G401 (cell line): ENCODE data around the gene PCK1. TPM values are rescaled to one million over a fixed set of nuclear protein-coding genes. Genes with fewer than 3 reads are reported as not detected.

Source experiments
- DNase-seq: peaks from one replicate; pipeline ENCODE4 v3.0.0-alpha.2; 2015; ENCODE audit warnings: low spot score
- in situ Hi-C: cut with HindIII; loops from 2 replicates; pipeline ENCODE4 v1.10.0; 2016; ENCODE audit warnings: low sequenced_read_pairs, mixed read lengths
- total RNA-seq: library from RNA; depleted of rRNA; stranded (reverse); fragments of >200 nt; shearing (Covaris generic); gene quantifications from 2 replicates; pipeline ENCODE4 v1.2.3, GENCODE V29; 2014

Gene PCK1
- total RNA-seq, 1 experiment from 2014 or later = not detected

- no peak for DNase-seq
- in situ Hi-C loops = no loop called here
These were observed 28.8 kb upstream of the PCK1 start for GRCh38 chr20:57532104-57532503.

- in situ Hi-C loops = no loop called here
- no peak for DNase-seq
These were observed 25.6 kb upstream of the PCK1 start for GRCh38 chr20:57535297-57535696.

- in situ Hi-C loops = no loop called here
- no peak for DNase-seq
These were observed 24.7 kb upstream of the PCK1 start for GRCh38 chr20:57536120-57536708.

- in situ Hi-C loops = no loop called here
- no peak for DNase-seq
These were observed 23.9 kb upstream of the PCK1 start for GRCh38 chr20:57536771-57537724.

GRCh38 chr20:57537822-57538221 is 23.1 kb upstream of the PCK1 start:
- DNase-seq = no peak
- in situ Hi-C loops = no loop called here

GRCh38 chr20:57539889-57540288 is 21.0 kb upstream of the PCK1 start:
- in situ Hi-C loops = no loop called here
- no peak for DNase-seq

- peak; percentile 6 for DNase-seq
- in situ Hi-C loops = no loop called here
These were observed 19.9 kb upstream of the PCK1 start for GRCh38 chr20:57540890-57541580.

GRCh38 chr20:57543754-57544153 is 17.2 kb upstream of the PCK1 start:
- in situ Hi-C loops = no loop called here
- no peak for DNase-seq

- DNase-seq = no peak
- in situ Hi-C loops = no loop called here
These were observed 15.9 kb upstream of the PCK1 start for GRCh38 chr20:57544838-57545564.

GRCh38 chr20:57545927-57546662 is 14.8 kb upstream of the PCK1 start:
- in situ Hi-C loops = no loop called here

GRCh38 chr20:57546956-57547649 is 13.8 kb upstream of the PCK1 start:
- no peak for DNase-seq
- in situ Hi-C loops = no loop called here

More at GRCh38 chr20:57545927-57546662, 14.8 kb upstream of the PCK1 start:
- no peak for DNase-seq

- no peak for DNase-seq
- in situ Hi-C loops = no loop called here
These were observed 12.5 kb upstream of the PCK1 start for GRCh38 chr20:57548177-57549058.

GRCh38 chr20:57552471-57552870 is 8.4 kb upstream of the PCK1 start:
- DNase-seq = no peak
- in situ Hi-C loops = no loop called here

- in situ Hi-C loops = no loop called here
- DNase-seq = no peak
These were observed 7.4 kb upstream of the PCK1 start for GRCh38 chr20:57553376-57554018.

- DNase-seq = no peak
These were observed 5.3 kb upstream of the PCK1 start for GRCh38 chr20:57555457-57556184.

GRCh38 chr20:57556980-57557274 is 4.0 kb upstream of the PCK1 start:
- in situ Hi-C loops = no loop called here

More at GRCh38 chr20:57555457-57556184, 5.3 kb upstream of the PCK1 start:
- in situ Hi-C loops = no loop called here

More at GRCh38 chr20:57556980-57557274, 4.0 kb upstream of the PCK1 start:
- DNase-seq = no peak
